HepG2 (cell line): ENCODE results near the gene NEURL2. TPM values are rescaled to one million over a fixed set of nuclear protein-coding genes. Genes with fewer than 3 reads are reported as not detected.

ENCODE experiments used
- GFI1 ChIP-seq: sonication (generic); formaldehyde crosslinking; IDR thresholded peaks from 2 replicates; pipeline ENCODE4 v1.5.0; 2020; ENCODE audit warnings: missing genetic modification reagents, mild to moderate bottlenecking, borderline replicate concordance
- LBX2 ChIP-seq: sonication (generic); formaldehyde crosslinking; IDR thresholded peaks from 2 replicates; pipeline ENCODE4 v1.5.0; 2020; ENCODE audit warnings: missing genetic modification reagents, mild to moderate bottlenecking, borderline replicate concordance
- NR2F2 ChIP-seq: IDR thresholded peaks from 2 replicates; pipeline ENCODE4 v1.6.1; 2012; ENCODE audit warnings: low read depth, inconsistent platforms, borderline replicate concordance
- RBM39 ChIP-seq: fragments of 200-400 bp; formaldehyde crosslinking; IDR thresholded peaks from one replicate; pipeline ENCODE4 v1.6.1; 2018; ENCODE audit warnings: antibody characterized with exemption, mild to moderate bottlenecking, low read depth, low read length; ENCODE audit not compliant: poor library complexity, severe bottlenecking
- SRSF4 ChIP-seq: fragments of 200-400 bp; formaldehyde crosslinking; IDR thresholded peaks from one replicate; pipeline ENCODE4 v1.6.1; 2018; ENCODE audit warnings: mild to moderate bottlenecking, low read depth, low read length, moderate library complexity; ENCODE audit not compliant: poor library complexity, severe bottlenecking
- SSRP1 ChIP-seq: IDR thresholded peaks from 2 replicates; pipeline ENCODE4 v1.6.1; 2016; ENCODE audit warnings: control low read depth
- TCF7L2 ChIP-seq: IDR thresholded peaks from 2 replicates; pipeline ENCODE4 v1.6.1; 2011; ENCODE audit warnings: mild to moderate bottlenecking, low read depth, low read length, moderate library complexity
- U2AF2 ChIP-seq: fragments of 200-400 bp; formaldehyde crosslinking; IDR thresholded peaks from 2 replicates; pipeline ENCODE4 v1.6.1; 2017; ENCODE audit warnings: low read depth, mild to moderate bottlenecking, low read length
- ZBTB1 ChIP-seq: sonication (generic); formaldehyde crosslinking; IDR thresholded peaks from 2 replicates; pipeline ENCODE4 v1.4.0; 2020; ENCODE audit warnings: missing genetic modification reagents, borderline replicate concordance
- ZNF205 ChIP-seq: IDR thresholded peaks from 2 replicates; pipeline ENCODE4 v1.6.1; 2018; ENCODE audit warnings: missing biosample characterization, missing genetic modification reagents
- ZNF546 ChIP-seq: sonication (generic); formaldehyde crosslinking; conservative IDR thresholded peaks from 2 replicates; pipeline ENCODE4 v1.8.1; 2023; ENCODE audit warnings: mild to moderate bottlenecking, missing genetic modification reagents
- ZNF772 ChIP-seq: sonication (generic); formaldehyde crosslinking; IDR thresholded peaks from 2 replicates; pipeline ENCODE4 v1.5.0; 2020; ENCODE audit warnings: mild to moderate bottlenecking, missing genetic modification reagents
- polyA plus RNA-seq, 8 experiments: library from polyadenylated mRNA; depleted of rRNA in 3 of 8; stranded (reverse) in 7 of 8; unstranded in 1 of 8; fragments of >200 nt; fragmentation: Illumina TruSeq in 4 of 8; extraction: Trizol in 4 of 8; gene quantifications; 2 replicates each; pipeline versions ENCODE4 v1.2.1 to v1.2.3, GENCODE V29; 2011 to 2016; ENCODE audit warnings: low read depth in 4 of 8, missing spikeins in 1 of 8, mixed read lengths in 1 of 8; ENCODE audit not compliant: insufficient read depth in 1 of 8
- total RNA-seq, 5 experiments: library from RNA; depleted of rRNA; stranded (reverse); fragments of >200 nt; fragmentation: Illumina TruSeq; extraction: Trizol; gene quantifications; 2 replicates each; pipeline ENCODE4 v1.2.3, GENCODE V29; 2016; ENCODE audit warnings: low read depth in 1 of 5
- TF ChIP-seq, protein P1 (sequence below): sonication (generic); formaldehyde crosslinking; IDR thresholded peaks from 2 replicates; pipeline ENCODE4 v1.4.0; 2020; ENCODE audit warnings: missing genetic modification reagents, mild to moderate bottlenecking, borderline replicate concordance
- TF ChIP-seq, protein P2 (sequence below): sonication (generic); formaldehyde crosslinking; IDR thresholded peaks from 2 replicates; pipeline ENCODE4 v1.4.0; 2020; ENCODE audit warnings: missing genetic modification reagents
- TF ChIP-seq, protein P3 (sequence below): IDR thresholded peaks from 2 replicates; pipeline ENCODE4 v1.6.1; 2016; ENCODE audit warnings: missing biosample characterization, missing genetic modification reagents, low read depth
- TF ChIP-seq, protein P4 (sequence below): sonication (generic); formaldehyde crosslinking; conservative IDR thresholded peaks from 2 replicates; pipeline ENCODE4 v1.4.0; 2020; ENCODE audit warnings: mild to moderate bottlenecking, missing genetic modification reagents, moderate library complexity

The NEURL2 gene
- total and polyA plus RNA-seq, 2 of the 13 experiments (the other 11 are each of a cell fraction or from before 2014, with no cell fraction given), result 7.2 to 9.7 TPM

DNA sequence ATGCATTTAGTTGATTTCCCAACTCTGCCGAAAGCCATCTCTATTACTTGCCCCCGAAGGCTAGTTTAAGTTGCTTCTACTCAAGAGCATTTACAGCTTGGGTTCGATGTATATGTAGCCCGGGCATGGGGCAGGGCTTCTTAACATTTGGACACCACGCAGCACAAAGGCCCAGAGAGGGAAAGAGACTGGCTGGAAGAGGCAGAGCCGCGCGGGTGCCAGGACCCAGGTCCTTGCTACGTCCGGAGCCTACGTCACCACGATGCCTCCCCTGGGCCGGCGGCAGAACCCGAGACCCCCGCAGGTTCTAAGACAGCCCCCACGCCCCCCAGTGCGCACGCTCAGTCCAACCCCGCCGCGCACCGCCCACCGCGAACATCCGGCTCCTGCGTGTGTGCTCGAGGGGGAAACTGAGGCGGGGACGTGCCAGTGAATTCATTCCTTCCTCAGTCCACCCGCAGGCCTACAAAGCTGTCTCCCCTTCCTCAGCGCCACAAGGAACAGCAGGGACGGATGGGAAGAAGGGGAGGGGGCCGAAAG, 43.1 kb upstream of the NEURL2 start (continued):
- TF ChIP-seq, protein P1, sequence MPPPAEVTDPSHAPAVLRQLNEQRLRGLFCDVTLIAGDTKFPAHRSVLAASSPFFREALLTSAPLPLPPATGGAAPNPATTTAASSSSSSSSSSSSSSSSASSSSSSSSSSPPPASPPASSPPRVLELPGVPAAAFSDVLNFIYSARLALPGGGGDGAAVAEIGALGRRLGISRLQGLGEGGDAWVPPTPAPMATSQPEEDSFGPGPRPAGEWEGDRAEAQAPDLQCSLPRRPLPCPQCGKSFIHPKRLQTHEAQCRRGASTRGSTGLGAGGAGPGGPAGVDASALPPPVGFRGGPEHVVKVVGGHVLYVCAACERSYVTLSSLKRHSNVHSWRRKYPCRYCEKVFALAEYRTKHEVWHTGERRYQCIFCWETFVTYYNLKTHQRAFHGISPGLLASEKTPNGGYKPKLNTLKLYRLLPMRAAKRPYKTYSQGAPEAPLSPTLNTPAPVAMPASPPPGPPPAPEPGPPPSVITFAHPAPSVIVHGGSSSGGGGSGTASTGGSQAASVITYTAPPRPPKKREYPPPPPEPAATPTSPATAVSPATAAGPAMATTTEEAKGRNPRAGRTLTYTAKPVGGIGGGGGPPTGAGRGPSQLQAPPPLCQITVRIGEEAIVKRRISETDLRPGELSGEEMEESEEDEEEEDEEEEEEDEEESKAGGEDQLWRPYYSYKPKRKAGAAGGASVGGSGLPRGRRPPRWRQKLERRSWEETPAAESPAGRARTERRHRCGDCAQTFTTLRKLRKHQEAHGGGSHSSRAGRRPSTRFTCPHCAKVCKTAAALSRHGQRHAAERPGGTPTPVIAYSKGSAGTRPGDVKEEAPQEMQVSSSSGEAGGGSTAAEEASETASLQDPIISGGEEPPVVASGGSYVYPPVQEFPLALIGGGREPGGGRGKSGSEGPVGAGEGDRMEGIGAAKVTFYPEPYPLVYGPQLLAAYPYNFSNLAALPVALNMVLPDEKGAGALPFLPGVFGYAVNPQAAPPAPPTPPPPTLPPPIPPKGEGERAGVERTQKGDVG (CRISPR knock-in tag), result no peak; the same call in 1 of the 2 replicates
- TF ChIP-seq ZNF205 (CRISPR knock-in tag), result no peak
- TF ChIP-seq, protein P2, sequence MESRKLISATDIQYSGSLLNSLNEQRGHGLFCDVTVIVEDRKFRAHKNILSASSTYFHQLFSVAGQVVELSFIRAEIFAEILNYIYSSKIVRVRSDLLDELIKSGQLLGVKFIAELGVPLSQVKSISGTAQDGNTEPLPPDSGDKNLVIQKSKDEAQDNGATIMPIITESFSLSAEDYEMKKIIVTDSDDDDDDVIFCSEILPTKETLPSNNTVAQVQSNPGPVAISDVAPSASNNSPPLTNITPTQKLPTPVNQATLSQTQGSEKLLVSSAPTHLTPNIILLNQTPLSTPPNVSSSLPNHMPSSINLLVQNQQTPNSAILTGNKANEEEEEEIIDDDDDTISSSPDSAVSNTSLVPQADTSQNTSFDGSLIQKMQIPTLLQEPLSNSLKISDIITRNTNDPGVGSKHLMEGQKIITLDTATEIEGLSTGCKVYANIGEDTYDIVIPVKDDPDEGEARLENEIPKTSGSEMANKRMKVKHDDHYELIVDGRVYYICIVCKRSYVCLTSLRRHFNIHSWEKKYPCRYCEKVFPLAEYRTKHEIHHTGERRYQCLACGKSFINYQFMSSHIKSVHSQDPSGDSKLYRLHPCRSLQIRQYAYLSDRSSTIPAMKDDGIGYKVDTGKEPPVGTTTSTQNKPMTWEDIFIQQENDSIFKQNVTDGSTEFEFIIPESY (CRISPR knock-in tag), result no peak
- no peak for TF ChIP-seq ZNF772 (CRISPR knock-in tag)
- 0 out of 2 replicates have a peak, but pooled peaks have one; percentile 57 for TF ChIP-seq U2AF2
- no peak for TF ChIP-seq TCF7L2
- TF ChIP-seq ZNF546 (CRISPR knock-in tag), result no peak
- TF ChIP-seq LBX2 (CRISPR knock-in tag), result no peak
- TF ChIP-seq NR2F2, result no peak
- TF ChIP-seq RBM39, result no peak
- TF ChIP-seq, protein P3, sequence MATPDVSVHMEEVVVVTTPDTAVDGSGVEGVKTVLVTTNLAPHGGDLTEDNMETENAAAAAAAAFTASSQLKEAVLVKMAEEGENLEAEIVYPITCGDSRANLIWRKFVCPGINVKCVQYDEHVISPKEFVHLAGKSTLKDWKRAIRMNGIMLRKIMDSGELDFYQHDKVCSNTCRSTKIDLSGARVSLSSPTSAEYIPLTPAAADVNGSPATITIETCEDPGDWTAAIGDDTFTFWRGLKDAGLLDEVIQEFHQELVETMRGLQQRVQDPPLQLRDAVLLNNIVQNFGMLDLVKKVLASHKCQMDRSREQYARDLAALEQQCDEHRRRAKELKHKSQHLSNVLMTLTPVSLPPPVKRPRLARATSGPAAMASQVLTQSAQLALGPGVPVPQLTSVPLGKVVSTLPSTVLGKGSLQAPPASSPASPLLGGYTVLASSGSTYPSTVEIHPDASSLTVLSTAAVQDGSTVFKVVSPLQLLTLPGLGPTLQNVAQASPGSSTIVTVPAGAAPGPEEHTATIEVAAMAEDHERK (CRISPR knock-in tag), result no peak
- peak; percentile 15 for TF ChIP-seq SRSF4
- TF ChIP-seq SSRP1, result peak; percentile 27; the same call in 1 of the 2 replicates
- peak; percentile 64; the same call in 1 of the 2 replicates for TF ChIP-seq GFI1 (CRISPR knock-in tag)
- TF ChIP-seq, protein P4, sequence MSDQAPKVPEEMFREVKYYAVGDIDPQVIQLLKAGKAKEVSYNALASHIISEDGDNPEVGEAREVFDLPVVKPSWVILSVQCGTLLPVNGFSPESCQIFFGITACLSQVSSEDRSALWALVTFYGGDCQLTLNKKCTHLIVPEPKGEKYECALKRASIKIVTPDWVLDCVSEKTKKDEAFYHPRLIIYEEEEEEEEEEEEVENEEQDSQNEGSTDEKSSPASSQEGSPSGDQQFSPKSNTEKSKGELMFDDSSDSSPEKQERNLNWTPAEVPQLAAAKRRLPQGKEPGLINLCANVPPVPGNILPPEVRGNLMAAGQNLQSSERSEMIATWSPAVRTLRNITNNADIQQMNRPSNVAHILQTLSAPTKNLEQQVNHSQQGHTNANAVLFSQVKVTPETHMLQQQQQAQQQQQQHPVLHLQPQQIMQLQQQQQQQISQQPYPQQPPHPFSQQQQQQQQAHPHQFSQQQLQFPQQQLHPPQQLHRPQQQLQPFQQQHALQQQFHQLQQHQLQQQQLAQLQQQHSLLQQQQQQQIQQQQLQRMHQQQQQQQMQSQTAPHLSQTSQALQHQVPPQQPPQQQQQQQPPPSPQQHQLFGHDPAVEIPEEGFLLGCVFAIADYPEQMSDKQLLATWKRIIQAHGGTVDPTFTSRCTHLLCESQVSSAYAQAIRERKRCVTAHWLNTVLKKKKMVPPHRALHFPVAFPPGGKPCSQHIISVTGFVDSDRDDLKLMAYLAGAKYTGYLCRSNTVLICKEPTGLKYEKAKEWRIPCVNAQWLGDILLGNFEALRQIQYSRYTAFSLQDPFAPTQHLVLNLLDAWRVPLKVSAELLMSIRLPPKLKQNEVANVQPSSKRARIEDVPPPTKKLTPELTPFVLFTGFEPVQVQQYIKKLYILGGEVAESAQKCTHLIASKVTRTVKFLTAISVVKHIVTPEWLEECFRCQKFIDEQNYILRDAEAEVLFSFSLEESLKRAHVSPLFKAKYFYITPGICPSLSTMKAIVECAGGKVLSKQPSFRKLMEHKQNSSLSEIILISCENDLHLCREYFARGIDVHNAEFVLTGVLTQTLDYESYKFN (CRISPR knock-in tag), result peak; percentile 8; the same call in 1 of the 2 replicates
- no peak; the same call in 1 of the 2 replicates for TF ChIP-seq ZBTB1 (CRISPR knock-in tag)
